Ureter (tissue), 1 donor: ENCODE measurements around the gene KRT40. TPM values are rescaled to one million over a fixed set of nuclear protein-coding genes. Genes with fewer than 3 reads are reported as not detected.
"Not testable (repeated sequence)": the region's sequence is repeated elsewhere in the genome, so short reads cannot be mapped to it uniquely, and the experiment has no call there.

Experiments used
- DNase-seq: peaks from one replicate; pipeline ENCODE4 v3.0.0-alpha.2; 2020; ENCODE audit warnings: low spot score
- total RNA-seq: library from RNA; stranded (reverse); gene quantifications from one replicate; pipeline ENCODE4 v1.2.4, GENCODE V29; 2023
- donor health status: DM: yes; HTN: yes; CAD: no.

KRT40 gene
- total RNA-seq: not detected

DNA sequence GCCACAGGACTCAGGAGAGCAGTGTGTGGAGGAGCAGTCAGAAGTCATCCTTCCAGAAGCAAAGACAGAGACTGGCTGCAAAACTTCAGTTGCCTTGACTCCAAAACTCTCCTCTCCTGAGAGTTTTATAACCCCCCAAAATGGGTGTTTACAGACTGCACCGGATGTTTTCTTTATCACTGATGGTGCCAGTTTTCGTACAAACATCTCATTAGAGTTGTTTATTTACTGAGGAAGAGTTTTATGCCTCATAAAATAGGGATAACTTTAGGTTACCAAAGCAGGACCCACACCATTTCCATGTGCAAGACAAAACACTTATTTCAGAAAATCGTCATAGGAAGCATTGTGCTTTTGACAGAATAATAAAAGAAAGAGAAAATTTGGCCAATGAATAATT, at the start of gene KRT40:
Gene KRT40 (minus strand): TSS at position 101 of the 400 bp plus-strand sequence. CDS start 53 bp downstream, at position 48.
- no peak for DNase-seq

DNA sequence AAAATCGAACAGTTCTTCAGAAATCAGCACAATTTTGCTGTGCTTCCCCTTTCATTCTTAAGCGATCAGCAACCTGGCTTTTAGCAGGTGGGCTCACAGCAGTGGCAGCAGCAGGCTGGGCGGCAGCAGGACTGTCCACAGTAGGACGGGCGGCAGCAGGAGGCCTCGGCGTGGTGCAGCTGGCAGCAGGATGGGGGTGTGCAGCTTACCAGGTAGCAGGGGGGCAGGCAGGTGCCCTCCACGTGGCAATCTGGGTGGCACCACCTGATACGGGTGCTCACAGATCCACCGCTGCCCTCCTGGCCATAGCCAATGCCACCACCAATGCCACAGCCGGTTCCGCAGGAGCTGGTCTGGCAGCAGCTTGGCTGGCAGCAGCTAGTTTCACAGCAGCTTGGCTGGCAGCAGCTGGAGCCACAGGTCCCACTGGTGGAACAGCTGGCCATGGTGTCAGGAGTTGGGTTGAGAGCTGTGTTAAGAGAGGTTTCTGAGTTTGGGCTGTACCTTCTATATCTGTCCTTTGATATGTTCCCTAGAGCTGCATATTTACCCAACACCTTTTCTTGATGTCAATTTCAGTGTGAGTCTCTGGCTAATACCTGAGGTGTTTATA, 45.6 kb upstream of the KRT40 start, which contains the start of gene KRTAP1-4:
Gene KRTAP1-4 (minus strand): TSS at position 563 of the 613 bp plus-strand sequence. CDS start 117 bp downstream, at position 446.
- no peak for DNase-seq

DNA sequence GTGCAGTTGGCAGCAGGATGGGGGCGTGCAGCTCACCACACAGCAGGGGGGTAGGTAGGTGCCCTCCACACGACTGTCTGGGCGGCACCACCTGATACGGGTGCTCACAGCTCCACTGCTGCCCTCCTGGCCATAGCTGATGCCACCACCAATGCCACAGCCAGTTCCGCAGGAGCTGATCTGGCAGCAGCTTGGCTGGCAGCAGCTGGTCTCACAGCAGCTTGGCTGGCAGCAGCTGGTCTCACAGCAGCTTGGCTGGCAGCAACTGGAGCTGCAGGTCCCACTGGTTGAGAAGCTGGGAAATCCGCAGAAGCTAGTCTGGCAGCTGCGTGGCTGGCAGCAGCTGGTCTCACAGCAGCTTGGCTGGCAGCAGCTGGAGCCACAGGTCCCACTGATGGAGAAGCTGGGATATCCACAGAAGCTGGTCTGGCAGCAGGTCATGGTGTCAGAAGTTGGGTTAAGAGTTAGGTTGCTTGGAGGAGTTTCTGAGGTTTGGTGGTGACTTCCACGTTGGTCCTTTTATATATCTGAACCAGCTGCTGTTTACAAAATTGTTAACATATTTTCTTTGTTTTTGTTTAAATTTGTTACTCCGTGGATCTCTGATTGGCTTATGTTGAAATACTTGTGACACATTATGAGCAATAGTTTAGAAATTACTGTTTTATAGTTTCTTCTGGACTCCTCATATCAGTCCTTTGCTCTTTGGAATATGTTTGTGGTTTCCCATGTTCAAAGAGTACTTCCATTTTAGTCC, 42.8 kb upstream of the KRT40 start, which contains the start of gene KRTAP1-5:
Gene KRTAP1-5 (minus strand): TSS at position 494 of the 757 bp plus-strand sequence. CDS start 53 bp downstream, at position 441.
- DNase-seq: no peak

DNA sequence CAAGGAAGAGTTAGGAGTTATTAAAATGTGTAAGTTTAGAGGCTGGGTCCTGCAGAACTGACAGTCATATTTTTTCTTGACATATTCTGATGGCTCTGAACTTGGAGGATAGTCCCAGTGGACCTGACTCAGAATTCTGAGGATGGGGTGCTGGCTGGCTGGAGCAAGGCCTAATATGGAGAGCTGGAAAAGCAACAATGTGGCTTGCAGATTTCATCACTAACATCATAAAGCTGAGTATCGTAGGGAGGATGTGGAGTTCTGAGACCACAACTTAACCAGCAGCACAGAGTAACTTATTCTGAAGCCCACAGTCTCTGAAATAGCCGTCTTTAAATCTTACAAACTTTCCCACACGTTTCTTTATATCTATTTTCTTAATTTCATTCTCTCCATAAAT, 40.6 kb upstream of the KRT40 start:
- no peak for DNase-seq

DNA sequence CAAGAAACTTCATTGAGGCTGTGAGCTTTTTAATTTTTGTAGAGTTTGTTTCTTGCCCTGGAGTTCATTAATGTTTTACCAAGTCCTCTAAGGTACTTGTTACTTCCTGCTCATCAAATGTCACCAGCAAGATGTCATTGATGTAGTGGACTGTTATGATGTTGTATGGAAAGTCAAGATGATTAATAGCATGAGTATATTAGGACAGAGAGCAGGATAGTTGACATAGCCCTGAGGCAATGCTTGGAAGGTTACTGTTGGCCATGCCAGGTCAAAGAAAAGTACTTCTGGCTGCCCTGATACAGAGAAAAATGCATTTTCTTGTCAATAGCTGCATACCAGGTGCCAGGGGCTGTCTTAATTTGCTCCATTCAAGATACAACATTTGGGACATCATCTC, 36.2 kb upstream of the KRT40 start:
- no peak for DNase-seq

GRCh38 chr17:41019415-41019814, 35.3 kb upstream of the KRT40 start:
- no peak for DNase-seq

GRCh38 chr17:41018541-41018940, 34.4 kb upstream of the KRT40 start:
- DNase-seq: no peak

DNA sequence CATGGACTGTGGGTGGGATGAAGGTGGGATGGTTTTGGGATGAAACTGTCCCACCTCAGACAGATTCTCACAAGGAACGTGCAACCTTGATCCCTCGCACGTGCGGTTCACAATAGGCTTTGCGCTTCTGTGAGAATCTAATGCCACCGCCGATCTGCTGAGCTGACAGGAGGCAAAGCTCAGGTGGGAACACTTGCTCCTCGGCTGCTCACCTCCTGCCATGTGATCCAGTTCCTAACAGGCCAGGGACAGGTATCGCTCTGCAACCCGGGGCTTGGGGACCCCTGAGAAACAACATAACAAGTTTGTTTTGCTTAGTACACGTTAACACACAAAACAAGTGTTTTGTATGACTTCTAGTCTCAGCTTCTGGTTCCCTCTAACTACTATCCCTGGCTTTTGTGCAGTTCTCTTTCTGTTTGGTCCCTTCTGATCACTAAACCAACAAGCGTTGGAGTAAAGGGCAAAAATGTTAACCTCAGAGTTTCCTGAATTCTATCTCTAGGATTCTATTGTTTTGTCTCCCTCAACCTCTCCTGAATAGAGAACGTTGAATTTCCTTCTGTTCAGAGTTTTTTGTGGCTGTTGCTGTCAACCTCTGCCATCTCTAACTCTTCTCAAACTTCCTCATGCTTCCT, 32.6 kb upstream of the KRT40 start:
- DNase-seq: no peak

- no peak for DNase-seq
Observed at GRCh38 chr17:41015454-41015853, 31.3 kb upstream of the KRT40 start.

DNA sequence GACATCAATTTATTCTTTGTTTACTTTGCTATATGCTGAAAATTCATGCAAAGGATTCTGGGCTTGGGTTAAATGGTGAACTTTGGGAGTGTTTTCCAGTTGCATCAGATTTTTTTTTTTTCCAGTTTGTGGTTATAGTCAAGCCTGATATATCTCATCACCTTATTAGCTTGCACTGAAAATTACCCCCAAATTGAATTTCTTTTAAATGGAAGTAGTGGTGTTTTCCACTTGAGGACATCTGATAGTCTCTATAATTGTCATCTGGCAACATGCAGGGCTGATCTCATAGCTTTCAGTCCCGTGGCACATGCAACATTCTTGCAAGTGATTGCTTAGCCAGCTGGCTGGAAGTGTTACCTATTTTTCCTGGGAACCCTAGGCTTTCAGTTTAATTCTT, 29.5 kb upstream of the KRT40 start:
- DNase-seq: no peak

GRCh38 chr17:41013181-41013580, 29.1 kb upstream of the KRT40 start:
- DNase-seq: no peak

- no peak for DNase-seq
Observed at GRCh38 chr17:41012326-41013120, 28.4 kb upstream of the KRT40 start.

DNA sequence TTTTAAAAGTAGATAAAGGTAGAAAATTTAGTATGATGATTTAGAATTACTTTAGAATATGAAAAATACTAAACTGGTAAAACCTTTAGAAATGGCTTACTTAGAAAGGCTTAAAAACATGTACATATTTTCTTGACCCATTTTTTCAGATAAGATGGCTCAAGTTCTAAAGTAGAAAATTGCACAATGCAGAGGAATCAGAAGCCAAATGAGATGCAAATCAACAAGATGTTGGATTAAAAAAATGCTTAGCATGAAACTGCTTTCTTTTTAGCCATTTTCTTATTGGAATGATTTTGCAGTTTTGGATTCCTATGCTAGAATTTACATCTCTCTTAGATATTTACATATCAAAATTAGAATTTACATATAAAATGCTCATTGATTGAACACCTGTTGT, 26.3 kb upstream of the KRT40 start:
- no peak for DNase-seq

- DNase-seq: no peak
Observed at GRCh38 chr17:41009936-41010335, 25.8 kb upstream of the KRT40 start.

DNA sequence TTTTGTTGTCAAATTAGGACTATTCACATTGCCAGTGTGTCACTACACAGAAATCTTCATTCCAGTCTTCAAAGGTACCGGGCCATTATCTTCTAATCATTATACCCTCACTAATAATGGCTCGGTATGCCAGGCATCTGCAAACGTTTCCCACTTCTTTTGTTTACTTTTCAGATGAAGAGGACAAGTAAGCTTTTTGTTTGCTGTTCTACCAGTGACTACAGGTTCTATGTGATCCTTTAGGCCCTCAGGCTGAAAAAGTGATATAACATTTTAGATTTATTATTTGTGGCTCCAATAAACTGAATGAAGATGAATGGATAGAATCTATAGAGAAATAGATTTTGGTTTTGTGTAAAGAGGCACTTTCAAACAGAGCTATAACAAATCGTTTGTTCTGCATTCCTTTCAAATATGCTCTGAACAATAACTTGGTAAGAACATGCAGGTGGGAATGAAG, 25.2 kb upstream of the KRT40 start:
- DNase-seq: no peak

- no peak for DNase-seq
Observed at GRCh38 chr17:41008811-41009210, 24.7 kb upstream of the KRT40 start, which contains the start of gene KRTAP3-1. Gene KRTAP3-1 (minus strand): TSS chr17:41009128. CDS start chr17:41009074, 54 bp downstream.

DNA sequence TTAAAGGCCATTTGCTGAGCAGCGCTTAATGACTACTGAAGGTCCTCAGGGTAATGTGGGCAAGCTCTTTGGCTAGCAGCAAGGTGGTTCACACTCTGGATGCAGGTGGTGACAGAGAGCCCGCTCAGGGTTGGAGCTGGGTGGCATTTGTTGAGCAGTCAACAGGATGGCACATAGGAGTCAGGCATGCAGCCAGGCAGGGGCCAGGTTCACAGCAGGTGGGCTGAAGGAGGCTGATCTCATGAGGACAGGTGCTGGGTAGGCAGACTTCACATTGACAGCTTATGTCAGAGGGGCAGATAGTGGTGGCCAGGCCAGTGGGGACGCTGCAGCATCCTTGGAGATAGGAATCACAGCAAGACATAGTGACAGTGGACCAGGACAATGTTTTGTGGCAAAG, 20.3 kb upstream of the KRT40 start:
- no peak for DNase-seq

- no peak for DNase-seq
Observed at GRCh38 chr17:41003926-41004325, 19.8 kb upstream of the KRT40 start.

DNA sequence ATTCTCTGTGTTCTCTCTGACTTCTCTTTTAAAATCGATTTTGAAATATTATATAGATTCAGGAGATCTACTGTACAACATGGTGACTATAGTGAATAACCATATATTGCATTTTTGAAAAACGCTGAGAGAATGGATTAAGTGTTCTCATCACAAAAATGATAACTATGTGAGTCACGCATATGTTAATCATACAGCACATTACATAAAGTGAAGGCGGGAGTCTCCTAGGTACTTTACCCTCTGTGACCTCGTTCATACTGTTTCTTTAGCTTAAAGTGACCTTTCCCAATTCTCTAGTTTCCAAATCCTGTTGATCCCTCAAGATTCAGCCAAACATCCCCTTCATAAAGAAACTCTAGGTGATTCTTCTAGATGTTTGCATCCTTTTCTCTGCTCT, 18.7 kb upstream of the KRT40 start:
- no peak for DNase-seq

DNA sequence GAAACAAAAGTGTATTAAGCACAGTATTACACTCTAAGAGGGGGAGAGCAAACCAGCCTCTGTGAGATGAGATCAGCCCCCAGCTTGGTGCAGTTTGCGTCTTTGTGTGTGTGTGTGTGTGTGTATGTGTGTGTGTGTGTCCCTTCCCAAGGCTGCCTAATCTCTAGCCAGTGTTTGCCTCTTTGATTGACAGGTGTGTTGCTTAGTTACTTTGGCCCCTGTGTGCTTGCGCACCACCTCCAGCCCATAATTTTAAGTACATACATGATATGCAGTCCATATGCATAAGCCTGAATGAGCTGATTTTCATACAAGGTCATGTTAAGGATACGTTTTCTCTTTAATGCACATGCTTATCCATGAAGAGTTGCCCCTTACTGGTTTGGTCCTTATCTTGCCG, 17.7 kb upstream of the KRT40 start:
- DNase-seq: no peak

DNA sequence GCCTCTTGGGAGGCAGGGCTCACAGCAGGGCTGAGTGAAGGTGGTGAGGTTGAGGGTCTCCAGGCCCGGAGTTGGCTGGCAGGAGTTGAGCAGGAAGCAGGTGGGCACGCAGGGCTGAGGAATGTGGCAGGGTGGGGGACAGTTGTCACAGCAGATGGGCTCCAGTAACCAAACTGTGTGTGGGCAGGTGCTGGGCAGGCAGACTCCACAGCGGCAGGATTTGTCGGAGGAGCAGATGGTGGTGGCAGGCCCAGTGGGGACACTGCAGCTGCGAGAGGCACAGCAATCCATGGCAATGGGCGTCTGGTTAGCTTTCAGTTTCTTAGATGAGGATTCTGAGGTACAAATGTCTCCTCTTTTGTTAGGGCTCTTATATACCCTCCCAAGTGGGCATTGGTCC, 15.4 kb upstream of the KRT40 start, which contains the start of gene KRTAP3-2:
Gene KRTAP3-2 (minus strand): TSS at position 344 of the 400 bp plus-strand sequence. CDS start 53 bp downstream, at position 291.
- DNase-seq: not testable (repeated sequence)

DNA sequence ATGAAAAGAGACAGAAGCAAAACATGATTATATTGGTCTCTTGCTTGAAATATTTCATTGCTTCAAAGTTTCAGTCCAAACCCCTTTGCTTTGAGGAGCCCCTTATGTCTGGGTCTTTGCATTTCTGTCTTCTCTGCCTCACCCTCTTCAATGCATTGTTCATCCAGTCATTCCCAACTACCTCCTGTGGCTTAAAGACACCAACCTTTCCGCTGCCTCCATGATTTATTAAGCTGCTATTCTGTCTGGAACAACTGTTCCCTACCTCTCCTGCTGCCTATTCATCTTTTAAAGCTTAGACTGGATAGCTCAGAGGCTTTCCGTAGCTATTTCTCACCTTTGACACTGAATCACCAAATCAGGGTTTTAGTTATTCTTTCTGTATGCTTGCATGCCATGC, 13.2 kb upstream of the KRT40 start:
- DNase-seq: no peak
